ENCODE measurements around the gene USP1.

The USP1 gene

GRCh38 chr1:62436466-62437272 lies at the start of gene USP1:
USP1 (plus strand) TSS chr1:62437049; CDS start chr1:62439868, 2,819 bp downstream.
- peak; percentile 90 to 100 (median 98) for DNase-seq

- no peak for DNase-seq
These were observed 47.3 kb upstream of the USP1 start for GRCh38 chr1:62389531-62389930.

GRCh38 chr1:62390071-62390470 lies 46.8 kb upstream of the USP1 start:
- no peak for DNase-seq

- DNase-seq, result peak in 4 of 56 donors; percentile 0 to 30 (median 8)
These were observed 45.4 kb upstream of the USP1 start for GRCh38 chr1:62391369-62391971.

- DNase-seq, result no peak
These were observed 43.9 kb upstream of the USP1 start for GRCh38 chr1:62392951-62393350.

GRCh38 chr1:62394646-62395045 lies 42.2 kb upstream of the USP1 start:
- DNase-seq, result no peak

- peak in 47 of 56 donors; percentile 4 to 75 (median 46) for DNase-seq
These were observed 41.6 kb upstream of the USP1 start for GRCh38 chr1:62395291-62395690.

- DNase-seq, result no peak
These were observed 40.0 kb upstream of the USP1 start for GRCh38 chr1:62396871-62397270.

GRCh38 chr1:62397301-62397700 lies 39.5 kb upstream of the USP1 start:
- no peak for DNase-seq

- peak in 1 of 56 donors; percentile 7 for DNase-seq
These were observed 38.5 kb upstream of the USP1 start for GRCh38 chr1:62398377-62398776.

GRCh38 chr1:62401034-62401760 lies 35.7 kb upstream of the USP1 start:
- no peak for DNase-seq

- peak in 14 of 56 donors; percentile 7 to 61 (median 26) for DNase-seq
These were observed 31.6 kb upstream of the USP1 start for GRCh38 chr1:62405247-62405646.

GRCh38 chr1:62406576-62406975 lies 30.3 kb upstream of the USP1 start:
- no peak for DNase-seq

- peak in 3 of 56 donors; percentile 3 to 22 (median 22) for DNase-seq
These were observed 29.3 kb upstream of the USP1 start for GRCh38 chr1:62407398-62408009.

GRCh38 chr1:62415687-62416086 lies 21.2 kb upstream of the USP1 start:
- DNase-seq, result no peak

GRCh38 chr1:62417351-62417999 lies 19.4 kb upstream of the USP1 start:
- DNase-seq, result no peak

GRCh38 chr1:62420214-62420613 lies 16.6 kb upstream of the USP1 start:
- no peak for DNase-seq

- DNase-seq, result no peak
These were observed 13.1 kb upstream of the USP1 start for GRCh38 chr1:62423580-62424242.

GRCh38 chr1:62424411-62424810 lies 12.4 kb upstream of the USP1 start:
- DNase-seq, result peak in 3 of 56 donors; percentile 2 to 7 (median 6)

GRCh38 chr1:62425041-62425440 lies 11.8 kb upstream of the USP1 start:
- DNase-seq, result no peak

GRCh38 chr1:62426237-62426636 lies 10.6 kb upstream of the USP1 start:
- no peak for DNase-seq

All from nucleus accumbens (tissue), 56 donors.